HepG2 (cell line): ENCODE measurements around the gene SAMD10. TPM values are rescaled to one million over a fixed set of nuclear protein-coding genes. Genes with fewer than 3 reads are reported as not detected.

Experiments used
- ARID4A ChIP-seq: sonication (generic); formaldehyde crosslinking; IDR thresholded peaks from 2 replicates; pipeline ENCODE4 v1.5.0; 2020; ENCODE audit warnings: mild to moderate bottlenecking, missing genetic modification reagents, borderline replicate concordance
- CBX1 ChIP-seq: IDR thresholded peaks from one replicate; pipeline ENCODE4 v1.6.1; 2016; ENCODE audit warnings: antibody characterized with exemption, low read depth
- FUBP1 ChIP-seq: sonication (generic); formaldehyde crosslinking; IDR thresholded peaks from 2 replicates; pipeline ENCODE4 v1.5.1; 2020; ENCODE audit warnings: missing genetic modification reagents, mild to moderate bottlenecking, borderline replicate concordance
- HIVEP1 ChIP-seq: sonication (generic); formaldehyde crosslinking; IDR thresholded peaks from 2 replicates; pipeline ENCODE4 v1.4.0; 2020; ENCODE audit warnings: mild to moderate bottlenecking, missing genetic modification reagents
- HOXA5 ChIP-seq: sonication (generic); formaldehyde crosslinking; IDR thresholded peaks from 2 replicates; pipeline ENCODE4 v1.4.0; 2020; ENCODE audit warnings: missing genetic modification reagents
- IRF1 ChIP-seq: sonication (generic); formaldehyde crosslinking; IDR thresholded peaks from 2 replicates; pipeline ENCODE4 v1.4.0; 2020; ENCODE audit warnings: low read depth, mild to moderate bottlenecking, missing genetic modification reagents
- KDM6A ChIP-seq: IDR thresholded peaks from 2 replicates; pipeline ENCODE4 v1.6.1; 2016; ENCODE audit warnings: low read depth
- KLF13 ChIP-seq: sonication (generic); formaldehyde crosslinking; IDR thresholded peaks from 2 replicates; pipeline ENCODE4 v1.4.0; 2020; ENCODE audit warnings: mild to moderate bottlenecking, missing genetic modification reagents
- NR2F2 ChIP-seq: IDR thresholded peaks from 2 replicates; pipeline ENCODE4 v1.6.1; 2012; ENCODE audit warnings: low read depth, inconsistent platforms, borderline replicate concordance
- NRL ChIP-seq: sonication (generic); formaldehyde crosslinking; IDR thresholded peaks from 2 replicates; pipeline ENCODE4 v1.5.0; 2020; ENCODE audit warnings: missing genetic modification reagents, mild to moderate bottlenecking, moderate library complexity, borderline replicate concordance
- RAD21 ChIP-seq: fragments of 450-650 bp; formaldehyde crosslinking; IDR thresholded peaks from 2 replicates; pipeline ENCODE4 v1.5.0; 2020; ENCODE audit warnings: mild to moderate bottlenecking
- RARG ChIP-seq: sonication (generic); formaldehyde crosslinking; IDR thresholded peaks from 2 replicates; pipeline ENCODE4 v1.4.0; 2020; ENCODE audit warnings: low read depth, mild to moderate bottlenecking, missing genetic modification reagents
- SAP130 ChIP-seq: IDR thresholded peaks from 2 replicates; pipeline ENCODE4 v1.6.1; 2016; ENCODE audit warnings: low read depth
- SOX6 ChIP-seq, 2 experiments: fragments of 450-650 bp in 1 of 2; sonication (generic) in 1 of 2; formaldehyde crosslinking in 1 of 2; IDR thresholded peaks; 2 replicates each; pipeline versions ENCODE4 v1.4.0 to v1.6.1; 2017 to 2020; ENCODE audit warnings: antibody characterized with exemption in 1 of 2, mild to moderate bottlenecking in 1 of 2, missing genetic modification reagents in 1 of 2
- ZNF17 ChIP-seq: sonication (generic); formaldehyde crosslinking; IDR thresholded peaks from 2 replicates; pipeline ENCODE4 v1.5.0; 2020; ENCODE audit warnings: mild to moderate bottlenecking, missing genetic modification reagents
- ZNF776 ChIP-seq: sonication (generic); formaldehyde crosslinking; IDR thresholded peaks from 2 replicates; pipeline ENCODE4 v1.4.0; 2020; ENCODE audit warnings: mild to moderate bottlenecking, missing genetic modification reagents
- ZNF883 ChIP-seq: sonication (generic); formaldehyde crosslinking; IDR thresholded peaks from 2 replicates; pipeline ENCODE4 v1.5.1; 2020; ENCODE audit warnings: mild to moderate bottlenecking, missing genetic modification reagents; ENCODE audit errors: not compliant biosample characterization
- polyA plus RNA-seq, 8 experiments: library from polyadenylated mRNA; depleted of rRNA in 3 of 8; stranded (reverse) in 7 of 8; unstranded in 1 of 8; fragments of >200 nt; fragmentation: Illumina TruSeq in 4 of 8; extraction: Trizol in 4 of 8; gene quantifications; 2 replicates each; pipeline versions ENCODE4 v1.2.1 to v1.2.3, GENCODE V29; 2011 to 2016; ENCODE audit warnings: low read depth in 4 of 8, missing spikeins in 1 of 8, mixed read lengths in 1 of 8; ENCODE audit not compliant: insufficient read depth in 1 of 8
- total RNA-seq, 5 experiments: library from RNA; depleted of rRNA; stranded (reverse); fragments of >200 nt; fragmentation: Illumina TruSeq; extraction: Trizol; gene quantifications; 2 replicates each; pipeline ENCODE4 v1.2.3, GENCODE V29; 2016; ENCODE audit warnings: low read depth in 1 of 5
- TF ChIP-seq, protein P1 (sequence below): sonication (generic); formaldehyde crosslinking; IDR thresholded peaks from 2 replicates; pipeline ENCODE4 v1.4.0; 2020; ENCODE audit warnings: mild to moderate bottlenecking, missing genetic modification reagents
- TF ChIP-seq, protein P2 (sequence below): sonication (generic); formaldehyde crosslinking; IDR thresholded peaks from 2 replicates; pipeline ENCODE4 v1.4.0; 2020; ENCODE audit warnings: missing genetic modification reagents

Gene SAMD10
- total and polyA plus RNA-seq, 2 of the 13 experiments (the other 11 are each of a cell fraction or from before 2014, with no cell fraction given) = 6.1 to 11.0 TPM

DNA sequence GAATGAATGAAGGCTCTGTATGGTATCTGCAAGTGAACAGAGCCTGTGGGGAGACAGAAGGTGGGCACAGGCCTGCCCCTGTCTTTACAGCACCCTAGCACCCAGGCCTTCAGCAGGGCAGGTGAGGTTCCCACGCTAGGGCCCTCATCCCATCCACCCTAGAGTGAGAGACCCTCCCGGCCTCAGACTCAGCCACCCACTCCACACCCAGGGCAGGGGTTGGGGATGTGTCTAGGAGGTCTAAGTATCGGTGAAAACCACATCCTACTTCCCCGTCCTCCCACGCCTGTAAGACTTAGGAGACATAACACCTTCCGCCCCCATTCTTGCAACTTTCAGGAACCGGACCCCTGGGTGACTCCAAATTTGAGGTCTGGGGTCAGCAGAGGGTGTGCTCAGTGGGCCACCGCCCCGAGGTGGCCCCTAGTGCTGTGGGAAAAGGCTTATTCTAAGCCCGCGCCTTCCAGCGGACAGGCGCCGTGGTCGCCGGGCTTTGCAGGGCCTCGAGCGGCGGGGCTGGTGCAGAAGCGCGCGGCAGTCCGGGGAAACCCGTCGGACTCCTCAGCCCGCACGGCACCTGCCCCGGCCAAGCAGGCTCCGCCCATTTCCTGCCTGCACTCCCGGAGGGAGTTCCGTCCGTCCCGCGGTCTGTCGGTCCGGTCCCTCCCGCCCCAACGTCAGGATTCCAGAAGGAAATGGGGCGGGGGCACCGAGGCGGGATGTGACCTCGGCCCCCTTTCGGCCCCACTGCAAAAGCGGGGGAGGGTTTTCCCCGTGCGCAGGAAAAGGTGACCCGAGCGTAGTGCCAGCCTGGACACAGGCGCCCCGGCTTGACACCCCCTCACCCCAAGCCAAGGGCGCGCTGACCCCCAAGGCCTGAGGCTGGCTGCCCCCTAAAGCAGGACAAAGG is 868 bp downstream of the SAMD10 start (continued):
- TF ChIP-seq, protein P1, sequence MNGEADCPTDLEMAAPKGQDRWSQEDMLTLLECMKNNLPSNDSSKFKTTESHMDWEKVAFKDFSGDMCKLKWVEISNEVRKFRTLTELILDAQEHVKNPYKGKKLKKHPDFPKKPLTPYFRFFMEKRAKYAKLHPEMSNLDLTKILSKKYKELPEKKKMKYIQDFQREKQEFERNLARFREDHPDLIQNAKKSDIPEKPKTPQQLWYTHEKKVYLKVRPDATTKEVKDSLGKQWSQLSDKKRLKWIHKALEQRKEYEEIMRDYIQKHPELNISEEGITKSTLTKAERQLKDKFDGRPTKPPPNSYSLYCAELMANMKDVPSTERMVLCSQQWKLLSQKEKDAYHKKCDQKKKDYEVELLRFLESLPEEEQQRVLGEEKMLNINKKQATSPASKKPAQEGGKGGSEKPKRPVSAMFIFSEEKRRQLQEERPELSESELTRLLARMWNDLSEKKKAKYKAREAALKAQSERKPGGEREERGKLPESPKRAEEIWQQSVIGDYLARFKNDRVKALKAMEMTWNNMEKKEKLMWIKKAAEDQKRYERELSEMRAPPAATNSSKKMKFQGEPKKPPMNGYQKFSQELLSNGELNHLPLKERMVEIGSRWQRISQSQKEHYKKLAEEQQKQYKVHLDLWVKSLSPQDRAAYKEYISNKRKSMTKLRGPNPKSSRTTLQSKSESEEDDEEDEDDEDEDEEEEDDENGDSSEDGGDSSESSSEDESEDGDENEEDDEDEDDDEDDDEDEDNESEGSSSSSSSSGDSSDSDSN = peak; percentile 95
- TF ChIP-seq RAD21 (CRISPR knock-in tag) = peak; percentile 37; the same call in 1 of the 2 replicates
- TF ChIP-seq NRL (CRISPR knock-in tag) = peak; percentile 67
- peak; percentile 74 for TF ChIP-seq ARID4A (CRISPR knock-in tag)
- TF ChIP-seq FUBP1 (CRISPR knock-in tag) = no peak
- TF ChIP-seq KLF13 (CRISPR knock-in tag) = no peak; the same call in 1 of the 2 replicates
- TF ChIP-seq NR2F2 = 0 out of 2 replicates have a peak, but pooled peaks have one; percentile 17
- no peak for TF ChIP-seq KDM6A (CRISPR knock-in tag)
- peak; percentile 99 for TF ChIP-seq HIVEP1
- peak; percentile 98 for TF ChIP-seq SAP130 (CRISPR knock-in tag)
- no peak for TF ChIP-seq SOX6 (IDR thresholded peaks at IDR 0.05)
- peak; percentile 55; the same call in 1 of the 2 replicates for TF ChIP-seq SOX6 (CRISPR knock-in tag; IDR thresholded peaks at IDR 0.05)
- TF ChIP-seq ZNF17 = no peak
- TF ChIP-seq RARG (CRISPR knock-in tag) = no peak
- TF ChIP-seq, protein P2, sequence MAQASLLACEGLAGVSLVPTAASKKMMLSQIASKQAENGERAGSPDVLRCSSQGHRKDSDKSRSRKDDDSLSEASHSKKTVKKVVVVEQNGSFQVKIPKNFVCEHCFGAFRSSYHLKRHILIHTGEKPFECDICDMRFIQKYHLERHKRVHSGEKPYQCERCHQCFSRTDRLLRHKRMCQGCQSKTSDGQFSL (CRISPR knock-in tag) = peak; percentile 84
- TF ChIP-seq CBX1 = no peak
- TF ChIP-seq ZNF883 (CRISPR knock-in tag) = peak; percentile 88
- no peak; the same call in 1 of the 2 replicates for TF ChIP-seq ZNF776
- no peak for TF ChIP-seq IRF1 (CRISPR knock-in tag)
- TF ChIP-seq HOXA5 (CRISPR knock-in tag) = peak; percentile 92
